Measurements from ENCODE around the gene WNT3A. TPM values are rescaled to one million over a fixed set of nuclear protein-coding genes. Genes with fewer than 3 reads are reported as not detected.

Gene WNT3A
- total RNA-seq, 6 experiments from 2014 or later: not detected

- Histone ChIP-seq H3K36me3 (no peaks in the 10 kb centered on the region), H3K9me3 (no peaks in the 10 kb centered on the region), H3K27ac (no peak overlapping the region), H3K27me3 (no peaks in the 10 kb centered on the region), H3K4me1 (no peaks in the 10 kb centered on the region), H3K4me3 (no peak overlapping the region)
- ATAC-seq (no peak), DNase-seq (peak in 1 of 3 donors; percentile 19)
- TF ChIP-seq CTCF (IDR thresholded peaks at IDR 0.05): no peak
- intact Hi-C loops (cut with DNase I): no loop called here
- 67% methylated on average over 5 of the region's 7 CpGs for WGBS (ENCODE audit: insufficient coverage, low coverage, low lambda C conversion rate, missing lambda C conversion rate)
Observed at GRCh38 chr1:228043281-228043848, 36.6 kb downstream of the WNT3A start.

GRCh38 chr1:228044961-228045360 lies 38.2 kb downstream of the WNT3A start:
- H3K4me3 ChIP-seq: no peak overlapping the region
- ATAC-seq (no peak), DNase-seq (peak in 1 of 3 donors; percentile 18)
- no peaks in the 10 kb centered on the region for H3K36me3 ChIP-seq
- no peaks in the 10 kb centered on the region for H3K9me3 ChIP-seq
- intact Hi-C loops (cut with DNase I): no loop called here
- WGBS (ENCODE audit: insufficient coverage, low coverage, low lambda C conversion rate, missing lambda C conversion rate): 60% methylated on average over 1 of the region's 3 CpGs
- TF ChIP-seq CTCF (IDR thresholded peaks at IDR 0.05): no peak
- no peak for TF ChIP-seq POLR2A (IDR thresholded peaks at IDR 0.05)
- H3K27ac ChIP-seq: no peak overlapping the region
- H3K27me3 ChIP-seq: no peaks in the 10 kb centered on the region
- no peaks in the 10 kb centered on the region for H3K4me1 ChIP-seq

- Histone ChIP-seq H3K27ac (no peak overlapping the region), H3K9me3 (no peaks in the 10 kb centered on the region), H3K4me1 (no peaks in the 10 kb centered on the region), H3K36me3 (no peaks in the 10 kb centered on the region), H3K27me3 (no peaks in the 10 kb centered on the region), H3K4me3 (no peak overlapping the region)
- 62% methylated on average over 4 of the region's 7 CpGs for WGBS (ENCODE audit: insufficient coverage, low coverage, low lambda C conversion rate, missing lambda C conversion rate)
- intact Hi-C loops (cut with DNase I): no loop called here
- DNase-seq (no peak), ATAC-seq (no peak)
- no peak for TF ChIP-seq CTCF (IDR thresholded peaks at IDR 0.05)
- no peak for TF ChIP-seq POLR2A (IDR thresholded peaks at IDR 0.05)
Observed at GRCh38 chr1:228045405-228045804, 38.6 kb downstream of the WNT3A start.

GRCh38 chr1:228045871-228046270 lies 39.1 kb downstream of the WNT3A start:
- Histone ChIP-seq H3K4me1 (no peaks in the 10 kb centered on the region), H3K27ac (no peak overlapping the region), H3K4me3 (no peak overlapping the region), H3K9me3 (no peaks in the 10 kb centered on the region), H3K27me3 (no peaks in the 10 kb centered on the region), H3K36me3 (no peaks in the 10 kb centered on the region)
- TF ChIP-seq CTCF (IDR thresholded peaks at IDR 0.05): no peak
- TF ChIP-seq POLR2A (IDR thresholded peaks at IDR 0.05): no peak
- DNase-seq (no peak), ATAC-seq (no peak)
- WGBS (ENCODE audit: insufficient coverage, low coverage, low lambda C conversion rate, missing lambda C conversion rate): no CpG with 5 or more reads among the region's 9 CpGs
- intact Hi-C loops (cut with DNase I): no loop called here

All from right lobe of liver (tissue), 6 donors.